Putamen (tissue), 1 donor: Measurements from ENCODE around the gene LSP1.
"Not testable (repeated sequence)": the region's sequence is repeated elsewhere in the genome, so short reads cannot be mapped to it uniquely, and the experiment has no call there.

ENCODE experiments used
- DNase-seq: peaks from one replicate; pipeline ENCODE4 v3.0.0-alpha.2; 2016; ENCODE audit warnings: low spot score

The LSP1 gene

GRCh38 chr11:1864831-1865665, 12.2 kb downstream of the LSP1 start:
- no peak for DNase-seq

DNA sequence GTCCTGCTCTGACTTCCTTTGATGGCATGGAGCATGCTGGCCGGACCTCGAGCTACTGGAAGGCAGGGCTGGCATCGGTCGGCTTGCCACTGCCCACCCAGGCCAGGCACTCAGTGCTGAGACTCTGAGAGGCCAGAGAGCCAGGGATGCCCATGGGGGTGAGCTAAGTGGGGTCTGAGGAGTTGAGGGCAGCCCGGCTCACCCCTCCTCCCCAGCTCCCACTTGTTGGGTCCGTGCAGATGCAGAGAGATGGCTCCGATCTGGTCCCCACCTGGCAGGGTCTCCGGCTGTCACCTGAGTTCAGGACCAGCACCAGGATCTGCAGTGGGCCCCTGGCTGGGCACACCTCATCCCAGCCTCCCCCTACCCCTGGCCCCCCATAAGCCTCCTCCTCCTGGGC, 13.3 kb downstream of the LSP1 start:
- DNase-seq = no peak

DNA sequence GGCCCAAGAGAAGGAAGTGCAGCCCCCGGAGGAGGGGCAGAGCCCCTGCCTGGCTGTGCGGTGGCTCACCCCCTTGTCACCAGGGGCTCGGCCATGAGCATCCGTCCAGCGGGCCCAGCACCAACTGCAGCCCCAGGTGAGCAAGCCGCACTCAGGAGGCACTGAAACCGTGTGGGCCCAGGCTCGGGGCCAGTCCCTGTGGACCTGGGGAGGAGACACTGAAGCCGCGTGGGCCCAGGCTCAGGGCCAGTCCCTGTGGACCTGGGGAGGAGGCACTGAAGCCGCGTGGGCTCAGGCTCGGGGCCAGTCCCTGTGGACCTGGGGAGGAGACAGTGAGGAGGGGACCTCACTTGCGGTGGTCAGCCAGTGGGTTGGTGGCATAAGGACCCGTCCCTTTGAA, 13.9 kb downstream of the LSP1 start:
- no peak for DNase-seq

DNA sequence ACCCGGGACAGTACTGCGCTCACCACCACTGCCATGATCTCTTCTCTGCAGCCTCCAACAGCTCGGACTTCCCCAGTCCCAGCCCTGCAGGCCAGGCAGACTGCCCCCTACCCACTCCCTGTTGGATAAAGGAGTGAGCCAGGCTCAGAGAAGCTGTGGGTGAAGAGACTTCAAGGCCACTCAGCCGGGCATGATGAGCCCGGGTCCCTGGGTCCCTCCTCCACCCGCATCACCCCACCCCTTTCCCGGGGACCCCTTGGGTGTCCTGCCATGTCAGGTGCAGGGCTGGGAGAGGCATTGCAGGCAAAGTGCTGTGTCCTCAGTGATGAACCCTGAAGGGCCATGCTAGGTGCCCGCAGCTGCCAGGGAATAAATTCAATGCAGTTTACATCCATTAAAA, 14.5 kb downstream of the LSP1 start:
- DNase-seq = no peak

GRCh38 chr11:1868056-1868635, 15.3 kb downstream of the LSP1 start:
- no peak for DNase-seq

GRCh38 chr11:1868636-1869291, 15.9 kb downstream of the LSP1 start:
- DNase-seq = no peak

- no peak for DNase-seq
Observed at GRCh38 chr11:1869427-1870325, 16.8 kb downstream of the LSP1 start.

DNA sequence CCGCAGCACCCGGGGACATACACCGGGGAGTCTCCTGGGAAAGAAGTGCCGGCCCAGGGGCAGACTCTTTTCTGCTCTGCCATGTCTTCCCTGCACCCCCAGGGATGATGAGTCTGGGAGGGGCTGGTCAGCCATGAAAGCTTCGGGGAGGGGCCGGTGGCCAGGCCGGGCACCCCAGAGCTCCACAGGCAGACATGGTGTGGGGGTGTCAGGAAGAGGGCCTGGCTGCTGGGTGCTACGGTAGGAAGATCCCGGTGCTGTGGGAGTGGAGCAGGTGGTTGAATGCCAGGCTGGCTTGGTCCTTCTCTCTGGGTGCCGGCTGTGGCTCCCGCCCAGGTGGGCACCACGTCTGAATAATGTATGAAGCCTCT, 17.4 kb downstream of the LSP1 start:
- DNase-seq = no peak

GRCh38 chr11:1870721-1871466, 18.0 kb downstream of the LSP1 start:
- DNase-seq = no peak

DNA sequence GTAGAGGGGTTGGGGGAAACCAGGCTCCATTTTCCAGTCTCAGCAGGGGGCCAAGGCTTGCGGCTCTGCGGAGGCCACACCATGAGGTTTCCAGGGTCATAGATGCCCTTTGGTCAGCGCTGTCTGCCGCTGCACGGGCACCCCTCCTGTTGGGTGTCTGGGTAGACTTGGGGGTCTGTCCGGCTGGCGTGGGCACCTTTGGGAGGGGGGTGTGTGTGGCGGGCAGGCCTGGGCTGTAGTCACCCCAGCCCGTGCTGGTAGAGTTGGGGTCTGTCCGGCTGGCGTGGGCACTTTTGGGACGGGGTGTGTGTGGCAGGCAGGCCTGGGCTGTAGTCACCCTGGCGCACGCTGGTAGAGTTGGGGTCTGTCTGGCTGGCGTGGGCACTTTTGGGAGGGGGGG, 18.6 kb downstream of the LSP1 start:
- DNase-seq = no peak

DNA sequence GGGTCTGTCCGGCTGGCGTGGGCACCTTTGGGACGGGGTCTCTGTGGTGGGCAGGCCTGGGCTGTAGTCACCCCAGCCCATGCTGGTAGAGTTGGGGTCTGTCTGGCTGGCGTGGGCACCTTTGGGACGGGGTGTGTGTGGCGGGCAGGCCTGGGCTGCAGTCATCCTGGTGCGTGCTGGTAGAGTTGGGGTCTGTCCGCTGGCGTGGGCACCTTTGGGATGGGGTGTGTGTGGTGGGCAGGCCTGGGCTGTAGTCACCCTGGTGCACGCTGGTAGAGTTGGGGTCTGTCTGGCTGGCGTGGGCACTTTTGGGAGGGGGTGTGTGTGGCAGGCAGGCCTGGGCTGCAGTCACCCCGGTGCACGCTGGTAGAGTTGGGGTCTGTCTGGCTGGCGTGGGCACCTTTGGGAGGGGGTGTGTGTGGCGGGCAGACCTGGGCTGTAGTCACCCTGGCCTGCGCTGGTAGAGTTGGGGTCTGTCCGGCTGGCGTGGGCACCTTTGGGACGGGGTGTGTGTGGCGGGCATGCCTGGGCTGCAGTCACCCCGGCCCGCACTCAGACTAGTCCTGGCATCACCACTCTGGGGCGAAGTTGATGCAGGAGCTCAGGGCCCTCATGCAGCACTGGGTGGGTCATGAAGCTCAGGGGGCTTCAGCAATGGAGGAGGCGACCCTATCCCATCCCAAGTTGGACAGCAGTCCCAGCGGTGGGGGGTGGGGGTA, 19.5 kb downstream of the LSP1 start:
- DNase-seq = no peak

GRCh38 chr11:1873048-1873812, 20.3 kb downstream of the LSP1 start:
- no peak for DNase-seq

- not testable (repeated sequence) for DNase-seq
Observed at GRCh38 chr11:1873813-1874150, 20.9 kb downstream of the LSP1 start.

GRCh38 chr11:1874441-1875092, 21.7 kb downstream of the LSP1 start:
- not testable (repeated sequence) for DNase-seq

GRCh38 chr11:1875093-1875850, 22.4 kb downstream of the LSP1 start:
- no peak for DNase-seq

GRCh38 chr11:1875851-1876301, 23.0 kb downstream of the LSP1 start:
- DNase-seq = not testable (repeated sequence)

GRCh38 chr11:1876361-1877063, 23.6 kb downstream of the LSP1 start:
- no peak for DNase-seq
